ENCODE results near the gene SEZ6. TPM values are rescaled to one million over a fixed set of nuclear protein-coding genes. Genes with fewer than 3 reads are reported as not detected.

SEZ6 gene
- total and polyA plus RNA-seq, 5 experiments from 2014 or later, result 0.40 to 1.5 (median 0.85) TPM; not detected in 2

- H3K4me1 Mint-ChIP-seq, result peaks cover 0 to 4% (median 2%) of the 10 kb centered on the region in 4 donors
- no peak overlapping the region for H3K4me3 Mint-ChIP-seq
- DNase-seq, result peak in 1 of 10 donors; percentile 11
- H3K27me3 Mint-ChIP-seq, result peaks cover 22 to 48% (median 37%) of the 10 kb centered on the region in 5 donors
- no peak overlapping the region for H3K27ac Mint-ChIP-seq
- ATAC-seq, result no peak
- peaks cover 0 to 9% (median 0%) of the 10 kb centered on the region in 9 donors for H3K9me3 Mint-ChIP-seq
- POLR2A ChIA-PET, result no interaction called here
- H3K36me3 Mint-ChIP-seq, result no peaks in the 10 kb centered on the region
Observed at GRCh38 chr17:29010586-29010985, 4.8 kb upstream of the SEZ6 start.

GRCh38 chr17:29010129-29010528 is 4.3 kb upstream of the SEZ6 start:
- peaks cover 0 to 9% (median 0%) of the 10 kb centered on the region in 9 donors for H3K9me3 Mint-ChIP-seq
- no peak overlapping the region for H3K4me3 Mint-ChIP-seq
- DNase-seq, result peak in 1 of 10 donors; percentile 7
- H3K27me3 Mint-ChIP-seq, result peaks cover 22 to 49% (median 37%) of the 10 kb centered on the region in 5 donors
- no peak for ATAC-seq
- H3K4me1 Mint-ChIP-seq, result peaks cover 0 to 6% (median 2%) of the 10 kb centered on the region in 4 donors
- H3K36me3 Mint-ChIP-seq, result no peaks in the 10 kb centered on the region
- H3K27ac Mint-ChIP-seq, result no peak overlapping the region
- POLR2A ChIA-PET, result interaction anchor here (1.1 kb wide), 1 partner anchor 10 kb away, joined by 4 read pairs; no protein-coding TSS in a partner anchor

GRCh38 chr17:29008591-29008990 is 2.8 kb upstream of the SEZ6 start:
- POLR2A ChIA-PET, result no interaction called here
- Mint-ChIP-seq H3K27me3 (peaks cover 26 to 65% (median 45%) of the 10 kb centered on the region in 5 donors), H3K4me1 (peaks cover 0 to 8% (median 3%) of the 10 kb centered on the region in 4 donors), H3K4me3 (no peak overlapping the region), H3K9me3 (peaks cover 0 to 9% (median 0%) of the 10 kb centered on the region in 9 donors), H3K27ac (no peak overlapping the region), H3K36me3 (no peaks in the 10 kb centered on the region)
- ATAC-seq, result no peak
- no peak for DNase-seq

- H3K36me3 Mint-ChIP-seq, result no peaks in the 10 kb centered on the region
- peak in 1 of 10 donors; percentile 2 for DNase-seq
- H3K27me3 Mint-ChIP-seq, result peaks cover 26 to 71% (median 49%) of the 10 kb centered on the region in 5 donors
- H3K9me3 Mint-ChIP-seq, result peaks cover 0 to 9% (median 0%) of the 10 kb centered on the region in 9 donors
- no peak for ATAC-seq
- H3K4me1 Mint-ChIP-seq, result peaks cover 0 to 8% (median 3%) of the 10 kb centered on the region in 4 donors
- H3K4me3 Mint-ChIP-seq, result no peak overlapping the region
- POLR2A ChIA-PET, result no interaction called here
- no peak overlapping the region for H3K27ac Mint-ChIP-seq
Observed at GRCh38 chr17:29007860-29008455, 2.1 kb upstream of the SEZ6 start.

GRCh38 chr17:29007456-29007855 is 1.6 kb upstream of the SEZ6 start:
- peaks cover 0 to 9% (median 0%) of the 10 kb centered on the region in 9 donors for H3K9me3 Mint-ChIP-seq
- H3K4me1 Mint-ChIP-seq, result peaks cover 0 to 8% (median 3%) of the 10 kb centered on the region in 4 donors
- POLR2A ChIA-PET, result no interaction called here
- H3K4me3 Mint-ChIP-seq, result no peak overlapping the region
- peaks cover 29 to 76% (median 52%) of the 10 kb centered on the region in 5 donors for H3K27me3 Mint-ChIP-seq
- ATAC-seq, result no peak
- H3K36me3 Mint-ChIP-seq, result no peaks in the 10 kb centered on the region
- DNase-seq, result peak in 1 of 10 donors; percentile 26
- H3K27ac Mint-ChIP-seq, result no peak overlapping the region

- no peak overlapping the region for H3K4me3 Mint-ChIP-seq
- H3K27me3 Mint-ChIP-seq, result peaks cover 29 to 83% (median 43%) of the 10 kb centered on the region in 5 donors
- H3K27ac Mint-ChIP-seq, result peak overlapping the region in 1 of 10 donors; percentile 9
Observed at GRCh38 chr17:29004081-29004692, 1.6 kb downstream of the SEZ6 start.

GRCh38 chr17:29003289-29003688 is 2.5 kb downstream of the SEZ6 start:
- POLR2A ChIA-PET, result no interaction called here
- Mint-ChIP-seq H3K4me1 (peaks cover 0 to 8% (median 3%) of the 10 kb centered on the region in 4 donors), H3K36me3 (no peaks in the 10 kb centered on the region), H3K27ac (peak overlapping the region in 1 of 10 donors; percentile 43), H3K9me3 (peaks cover 0 to 9% (median 0%) of the 10 kb centered on the region in 9 donors), H3K27me3 (peaks cover 29 to 83% (median 41%) of the 10 kb centered on the region in 5 donors), H3K4me3 (no peak overlapping the region)
- DNase-seq (no peak), ATAC-seq (no peak)

More at GRCh38 chr17:29004081-29004692, 1.6 kb downstream of the SEZ6 start:
- POLR2A ChIA-PET, result no interaction called here
- Mint-ChIP-seq H3K36me3 (no peaks in the 10 kb centered on the region), H3K9me3 (peaks cover 0 to 9% (median 0%) of the 10 kb centered on the region in 9 donors), H3K4me1 (peaks cover 0 to 8% (median 3%) of the 10 kb centered on the region in 4 donors)
- no peak for ATAC-seq
- DNase-seq, result peak in 1 of 10 donors; percentile 8

GRCh38 chr17:29002811-29003210 is 3.0 kb downstream of the SEZ6 start:
- peaks cover 27 to 83% (median 45%) of the 10 kb centered on the region in 5 donors for H3K27me3 Mint-ChIP-seq
- H3K27ac Mint-ChIP-seq, result peak overlapping the region in 1 of 10 donors; percentile 18
- H3K4me3 Mint-ChIP-seq, result peak overlapping the region in 1 of 10 donors; percentile 10
- POLR2A ChIA-PET, result interaction anchor here (1.0 kb wide), 1 partner anchor 23 kb away, joined by 3 read pairs; no protein-coding TSS in a partner anchor
- ATAC-seq (no peak), DNase-seq (no peak)
- H3K36me3 Mint-ChIP-seq, result no peaks in the 10 kb centered on the region
- peaks cover 0 to 7% (median 0%) of the 10 kb centered on the region in 9 donors for H3K9me3 Mint-ChIP-seq
- H3K4me1 Mint-ChIP-seq, result peaks cover 0 to 8% (median 3%) of the 10 kb centered on the region in 4 donors

- ATAC-seq, result no peak
- H3K4me1 Mint-ChIP-seq, result peaks cover 0 to 4% (median 1%) of the 10 kb centered on the region in 4 donors
- H3K27ac Mint-ChIP-seq, result no peak overlapping the region
- H3K9me3 Mint-ChIP-seq, result no peaks in the 10 kb centered on the region
- DNase-seq, result no peak
- POLR2A ChIA-PET, result no interaction called here
- H3K36me3 Mint-ChIP-seq, result no peaks in the 10 kb centered on the region
- peaks cover 18 to 79% (median 34%) of the 10 kb centered on the region in 5 donors for H3K27me3 Mint-ChIP-seq
- H3K4me3 Mint-ChIP-seq, result no peak overlapping the region
Observed at GRCh38 chr17:29000973-29001372, 4.9 kb downstream of the SEZ6 start.

GRCh38 chr17:28999206-28999605 is 6.6 kb downstream of the SEZ6 start:
- no peak overlapping the region for H3K27ac Mint-ChIP-seq
- no peaks in the 10 kb centered on the region for H3K36me3 Mint-ChIP-seq
- POLR2A ChIA-PET, result no interaction called here
- H3K4me3 Mint-ChIP-seq, result no peak overlapping the region
- DNase-seq (no peak), ATAC-seq (no peak)
- peaks cover 18 to 69% (median 31%) of the 10 kb centered on the region in 5 donors for H3K27me3 Mint-ChIP-seq
- no peaks in the 10 kb centered on the region for H3K9me3 Mint-ChIP-seq
- peaks cover 0 to 2% (median 0%) of the 10 kb centered on the region in 4 donors for H3K4me1 Mint-ChIP-seq

- H3K27me3 Mint-ChIP-seq, result peaks cover 12 to 55% (median 25%) of the 10 kb centered on the region in 5 donors
- no peak overlapping the region for H3K27ac Mint-ChIP-seq
- POLR2A ChIA-PET, result no interaction called here
- peaks cover 0 to 2% (median 0%) of the 10 kb centered on the region in 4 donors for H3K4me1 Mint-ChIP-seq
- no peaks in the 10 kb centered on the region for H3K36me3 Mint-ChIP-seq
- H3K4me3 Mint-ChIP-seq, result no peak overlapping the region
- ATAC-seq, result no peak
- H3K9me3 Mint-ChIP-seq, result no peaks in the 10 kb centered on the region
- DNase-seq, result no peak
Observed at GRCh38 chr17:28997806-28998205, 8.0 kb downstream of the SEZ6 start.

- ATAC-seq (no peak), DNase-seq (no peak)
- no peaks in the 10 kb centered on the region for H3K9me3 Mint-ChIP-seq
- peaks cover 11 to 51% (median 24%) of the 10 kb centered on the region in 5 donors for H3K27me3 Mint-ChIP-seq
- H3K27ac Mint-ChIP-seq, result peak overlapping the region in 1 of 10 donors; percentile 55
- H3K4me1 Mint-ChIP-seq, result peaks cover 0 to 2% (median 0%) of the 10 kb centered on the region in 4 donors
- POLR2A ChIA-PET, result no interaction called here
- H3K4me3 Mint-ChIP-seq, result no peak overlapping the region
- no peaks in the 10 kb centered on the region for H3K36me3 Mint-ChIP-seq
Observed at GRCh38 chr17:28996554-28997096, 9.2 kb downstream of the SEZ6 start.
